HG03521 (cell line): ENCODE results near the gene ADAM12.
"Not testable (repeated sequence)": the region's sequence is repeated elsewhere in the genome, so short reads cannot be mapped to it uniquely, and the experiment has no call there.

Experiments used
- ATAC-seq: cut with Tn5 transposase; IDR thresholded peaks from one replicate; pipeline ENCODE4 v1.9.1; 2021; ENCODE audit warnings: mild to moderate bottlenecking, moderate library complexity; ENCODE audit not compliant: unreplicated experiment

ADAM12 gene

DNA sequence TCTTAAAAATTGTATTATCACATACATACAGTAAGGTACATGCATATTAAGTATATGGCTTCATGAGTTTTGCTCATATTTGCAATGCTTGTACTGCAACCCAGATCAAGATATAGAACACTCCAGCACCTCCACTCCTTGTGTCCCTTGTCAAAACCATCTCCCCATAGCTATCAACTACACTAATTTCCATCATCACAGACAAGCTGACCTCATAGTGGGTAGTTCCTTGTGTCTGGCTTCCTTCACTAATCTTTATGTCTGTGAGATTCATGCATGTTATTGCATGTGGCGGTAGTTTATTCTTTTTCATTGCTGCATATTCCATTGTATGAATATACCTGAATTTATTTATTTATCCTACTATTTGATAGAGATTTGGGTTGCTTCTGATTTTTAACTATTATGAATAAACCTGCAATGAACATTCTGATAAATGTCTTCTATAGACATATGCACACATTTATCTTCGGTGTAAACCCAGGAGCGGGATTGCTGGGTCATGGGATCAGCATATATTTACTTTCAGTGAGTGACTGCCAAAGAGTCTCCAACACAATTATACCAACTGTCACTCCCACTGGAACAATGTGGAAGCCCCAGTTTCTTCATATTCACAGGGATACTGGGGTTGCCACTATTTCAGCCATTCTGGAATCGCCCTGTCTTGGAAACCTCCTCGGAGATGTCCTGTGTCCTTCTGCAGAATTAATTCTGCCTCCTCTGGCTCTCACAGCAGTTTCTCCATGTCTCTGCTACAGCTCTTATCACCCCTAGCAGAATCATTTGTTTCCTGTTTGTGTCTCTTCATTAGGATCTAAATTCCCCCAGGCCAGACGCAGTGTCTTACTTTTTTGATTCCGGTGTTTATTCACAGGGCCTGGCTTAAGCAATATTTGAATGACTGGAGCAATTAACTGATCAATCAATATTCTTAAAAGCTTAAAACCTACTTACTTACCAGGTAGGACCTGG lies 14.7 kb upstream of the ADAM12 start:
- ATAC-seq, result no peak

DNA sequence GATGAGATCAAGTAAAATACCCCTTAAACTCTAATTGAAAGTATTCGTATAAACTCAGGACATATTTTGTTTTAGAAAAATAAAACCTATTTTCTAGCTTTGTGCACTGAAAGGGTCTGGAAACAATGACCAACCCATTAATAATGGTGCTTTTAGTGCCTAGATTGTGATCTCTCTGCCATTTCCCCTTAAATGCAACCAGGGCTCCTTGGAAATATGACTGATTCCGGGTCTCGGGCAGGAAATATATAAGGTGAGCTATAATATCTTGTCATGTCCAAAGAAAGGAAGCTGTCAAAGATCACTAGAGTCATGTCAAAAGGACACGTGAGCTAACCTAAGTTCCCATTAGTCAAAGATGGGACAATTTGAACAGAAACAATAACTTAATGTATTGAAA lies 12.4 kb upstream of the ADAM12 start:
- ATAC-seq, result no peak

DNA sequence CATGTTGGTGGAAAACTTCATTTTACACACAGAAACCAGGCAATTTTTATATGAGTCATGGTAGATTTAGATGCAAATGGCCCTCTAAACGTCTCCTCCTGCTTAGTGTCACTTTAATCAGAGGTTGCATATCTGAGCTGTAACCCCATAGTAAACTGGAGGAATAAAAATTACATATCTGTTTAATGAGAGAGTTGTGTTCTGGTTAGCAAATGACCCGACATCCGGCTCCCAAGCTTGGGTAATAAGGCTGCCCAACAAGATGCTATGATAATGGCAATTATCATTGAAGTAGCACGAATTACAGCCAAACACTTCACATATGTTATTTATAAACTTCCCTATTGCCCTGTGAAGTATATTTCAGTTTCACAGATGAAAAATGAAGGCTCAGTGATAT lies 10.6 kb upstream of the ADAM12 start:
- no peak for ATAC-seq

DNA sequence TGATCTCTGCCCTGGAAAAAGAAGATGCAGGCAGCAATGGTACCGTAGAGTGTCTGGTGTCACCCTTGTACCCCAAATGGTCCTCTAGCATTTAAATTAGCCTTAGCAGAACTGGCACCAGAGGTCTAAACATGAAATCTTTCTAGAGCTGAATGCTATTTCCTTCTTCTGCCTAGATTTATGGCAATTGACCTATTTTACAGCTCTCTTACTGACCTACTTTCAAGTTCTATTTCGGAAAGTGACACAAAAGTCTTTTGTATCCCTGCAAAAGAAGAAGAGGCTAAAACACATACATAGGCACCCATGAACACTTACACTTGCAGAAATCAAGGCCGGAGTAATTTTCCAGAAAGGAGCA lies 10.1 kb upstream of the ADAM12 start:
- ATAC-seq, result no peak

DNA sequence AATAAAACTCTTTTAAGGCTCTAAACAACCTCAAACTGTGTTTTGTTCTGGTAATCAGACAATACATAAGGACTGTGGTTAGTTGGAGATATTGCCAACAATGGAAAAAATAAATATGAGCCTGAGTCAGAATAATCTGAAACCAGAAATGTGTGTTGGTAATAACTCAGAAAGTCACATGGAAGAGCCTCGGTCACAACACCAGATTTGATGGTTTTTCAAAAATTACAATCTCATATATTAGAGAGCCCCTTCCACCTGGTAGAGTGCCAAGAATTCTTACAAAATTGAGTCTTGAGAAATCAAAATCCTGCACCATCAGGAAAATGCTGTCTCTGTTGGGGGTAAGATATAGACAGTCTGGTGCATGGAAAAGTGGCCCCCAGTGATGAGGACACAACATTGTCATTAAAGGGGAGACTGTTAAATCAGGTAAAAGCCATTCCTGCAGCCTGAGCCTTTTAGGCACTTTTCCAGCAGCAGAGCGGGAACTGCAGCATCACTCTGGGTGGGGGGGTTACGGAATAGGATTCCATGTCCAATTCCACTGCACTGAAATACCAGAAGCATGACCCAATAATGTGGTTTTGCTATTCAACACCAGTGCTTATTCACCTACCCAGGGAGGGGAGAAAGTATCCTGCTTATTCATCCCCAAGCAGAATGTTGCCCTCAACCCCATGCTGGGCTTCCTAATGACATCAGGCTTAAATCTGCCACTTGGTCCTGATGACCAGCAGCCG lies 9.5 kb upstream of the ADAM12 start:
- no peak for ATAC-seq

DNA sequence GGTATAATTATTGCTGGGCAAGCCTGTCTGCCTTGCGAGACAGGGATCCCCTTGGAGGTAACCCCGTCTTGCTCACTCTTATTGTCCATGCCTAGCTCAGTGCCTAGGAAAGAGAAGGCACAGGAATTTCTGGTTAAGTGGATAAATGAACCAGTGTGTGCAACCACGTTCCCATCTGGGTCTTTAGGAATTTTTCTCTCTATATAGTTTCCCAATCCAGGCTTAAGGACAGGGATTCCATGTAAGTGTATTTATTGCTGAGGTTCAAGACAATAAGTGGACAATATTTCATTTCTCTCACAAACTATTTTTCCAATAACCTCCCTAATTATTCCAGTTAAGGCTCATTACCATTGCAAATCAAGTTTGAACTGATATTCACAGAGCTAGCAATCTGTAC lies 8.9 kb upstream of the ADAM12 start:
- ATAC-seq, result no peak

DNA sequence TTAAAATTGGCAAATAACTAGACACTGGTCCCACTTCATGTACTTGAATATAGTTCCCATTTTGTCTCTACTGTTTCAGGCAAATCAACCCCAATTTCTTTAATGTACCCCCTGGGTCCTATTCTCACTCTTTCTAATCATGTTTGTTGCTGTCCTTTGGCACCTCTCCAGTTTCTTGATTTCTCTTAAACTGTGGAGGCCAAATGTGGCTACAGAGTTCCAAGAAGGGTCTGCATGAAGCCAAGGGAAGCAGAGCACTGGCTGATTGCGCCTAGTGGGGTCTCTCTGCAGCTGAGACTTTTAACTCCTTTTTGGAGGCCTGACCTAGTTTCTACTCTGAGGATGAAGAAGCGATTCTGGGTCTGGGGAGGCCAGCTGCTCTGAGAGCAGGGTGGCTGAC lies 6.7 kb upstream of the ADAM12 start:
- ATAC-seq, result no peak

DNA sequence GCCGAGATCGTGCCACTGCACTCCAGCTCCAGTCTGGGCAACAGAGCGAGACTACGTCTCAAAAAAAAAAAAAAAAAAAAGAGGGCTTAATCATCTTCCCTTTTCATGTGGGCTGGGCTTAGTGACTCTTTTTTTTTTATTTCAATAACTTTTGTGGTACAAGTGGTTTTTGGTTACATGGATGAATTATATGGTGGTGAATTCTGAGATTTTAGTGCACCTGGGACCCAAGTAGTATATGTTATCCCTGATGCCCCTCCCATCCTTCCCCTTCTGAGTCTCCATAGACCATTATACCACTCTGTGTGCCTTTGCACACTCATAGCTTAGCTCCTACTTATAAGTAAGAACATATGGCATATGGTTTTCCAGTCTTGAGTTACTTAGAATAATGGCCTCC lies 4.8 kb upstream of the ADAM12 start:
- no peak for ATAC-seq

DNA sequence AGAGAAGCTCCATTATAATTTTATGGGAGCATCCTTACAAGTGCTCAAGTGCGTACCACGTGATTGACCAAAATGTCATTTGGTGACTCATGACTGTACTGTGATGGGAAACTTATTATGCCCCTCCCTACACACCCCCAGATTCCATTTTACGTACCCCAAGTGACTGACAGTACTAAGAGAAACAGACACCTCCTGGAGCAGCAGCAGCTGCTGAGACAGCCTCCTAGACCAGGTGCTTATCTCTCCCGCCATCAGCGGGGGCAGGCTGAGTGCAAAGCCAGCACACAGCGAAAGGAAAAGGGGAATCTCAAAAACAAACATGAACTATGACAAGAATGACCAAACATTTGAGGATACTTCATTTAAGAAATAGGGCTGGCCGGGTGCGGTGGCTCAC lies 4.2 kb upstream of the ADAM12 start:
- ATAC-seq, result no peak

DNA sequence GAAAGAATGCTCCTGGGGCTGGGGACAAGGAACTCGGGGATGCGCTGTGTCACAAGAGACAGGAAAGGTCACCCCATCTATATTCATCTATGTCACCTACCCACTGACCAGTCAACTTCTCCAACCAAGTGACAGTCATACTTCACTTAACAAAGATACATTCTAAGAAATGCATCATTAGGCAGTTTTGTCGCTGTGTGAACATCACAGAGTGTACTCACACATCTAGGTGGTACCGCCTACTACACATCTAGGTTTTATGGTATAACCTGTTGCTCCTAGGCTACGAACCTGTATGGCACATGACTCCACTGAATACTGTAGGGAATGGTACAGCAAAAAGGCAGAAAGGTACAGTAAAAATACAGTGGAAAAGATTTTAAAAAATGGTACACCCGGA lies 3.8 kb upstream of the ADAM12 start:
- no peak for ATAC-seq

DNA sequence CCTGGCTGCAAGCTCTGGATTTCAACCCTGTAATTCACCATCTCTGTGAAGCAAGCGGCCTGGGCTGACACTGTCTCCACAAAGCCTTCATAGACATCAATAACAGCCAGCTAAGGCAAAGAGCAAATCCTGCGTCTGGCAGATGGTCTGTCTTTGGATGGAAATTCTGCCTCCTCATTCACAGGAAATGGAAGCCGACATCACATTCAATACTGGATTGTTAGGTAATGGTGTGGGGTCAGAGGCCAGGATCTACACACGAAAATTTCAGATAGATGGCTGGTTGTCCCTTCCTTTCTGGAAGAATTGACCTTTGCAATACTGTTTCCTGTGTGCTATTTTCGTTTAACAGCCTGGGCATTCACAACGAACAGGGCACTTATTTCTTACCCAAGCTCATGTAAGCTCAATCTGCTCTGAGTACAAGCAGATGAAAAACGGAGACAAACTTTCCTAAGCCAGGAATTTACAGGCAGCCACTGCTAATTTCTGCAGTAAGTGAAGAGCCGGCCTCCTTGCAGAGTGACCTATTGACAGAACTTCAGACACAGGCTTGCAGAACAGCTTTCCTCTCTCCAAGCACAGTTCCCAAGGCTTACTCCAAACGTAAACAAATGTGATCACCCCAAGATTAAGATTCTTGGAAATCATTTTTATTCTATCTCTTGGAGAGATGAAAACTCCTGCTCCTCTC lies 3.1 kb upstream of the ADAM12 start:
- ATAC-seq, result no peak

DNA sequence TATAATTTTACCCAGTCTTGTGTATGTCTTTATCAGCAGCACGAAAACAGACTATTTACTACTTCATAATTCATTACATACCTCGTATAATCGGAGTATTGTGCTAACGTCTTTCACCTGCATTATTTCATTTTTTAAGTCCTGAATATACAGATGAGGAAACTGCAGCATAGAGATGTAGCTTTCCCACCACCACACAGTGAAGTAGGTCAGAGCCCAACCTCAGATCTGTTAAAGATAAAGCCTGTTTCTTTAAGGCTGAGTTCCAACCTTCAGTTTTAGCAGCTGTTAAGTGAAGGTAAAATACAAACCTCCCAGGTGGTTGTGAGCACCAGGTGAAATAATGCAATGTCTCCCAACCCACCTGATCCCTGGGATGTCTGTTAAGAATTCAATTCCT lies 2.0 kb upstream of the ADAM12 start:
- ATAC-seq, result no peak

DNA sequence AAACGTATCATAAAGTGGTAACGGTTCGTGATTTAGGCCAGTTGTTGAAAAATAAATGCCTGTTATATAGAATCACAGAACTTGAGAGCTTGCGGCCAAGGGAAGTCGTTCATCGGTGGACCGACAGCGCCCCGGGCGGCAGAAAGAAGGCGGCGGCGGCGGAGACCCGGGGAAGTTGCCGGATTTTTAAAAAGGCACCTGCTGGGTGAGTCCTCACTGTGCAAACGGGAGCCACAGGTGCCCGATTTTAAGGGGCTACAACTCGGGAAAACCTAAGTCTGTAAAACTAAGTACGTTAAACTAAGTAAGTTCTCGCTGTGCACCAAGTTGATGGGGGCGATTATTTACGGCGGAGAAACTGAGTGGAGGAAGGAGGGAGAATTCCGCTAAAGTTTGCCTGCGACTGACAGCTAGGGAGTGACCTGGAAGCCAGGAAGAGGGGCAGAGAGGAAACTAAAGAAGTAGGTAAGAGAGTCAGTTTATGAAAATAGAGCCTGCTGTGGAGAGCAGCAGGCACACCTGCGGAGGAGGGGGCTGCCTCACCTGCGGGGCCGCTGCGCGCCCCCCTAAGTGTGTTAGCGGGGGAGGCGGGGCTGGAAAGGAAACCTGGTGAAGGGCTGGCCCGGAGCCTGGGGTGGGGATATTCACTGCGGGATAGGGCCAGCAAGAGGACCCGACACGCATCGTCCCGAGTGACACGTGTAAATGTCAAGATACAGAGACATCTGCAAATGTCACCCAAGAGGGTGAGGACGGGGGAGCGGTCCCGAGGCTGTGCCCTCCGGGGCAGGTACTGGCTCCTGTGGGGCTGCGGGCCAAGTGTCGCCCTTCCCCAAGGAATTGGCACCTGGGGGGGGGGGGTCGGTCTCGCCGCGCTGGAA lies 996 bp downstream of the ADAM12 start:
- no peak for ATAC-seq

DNA sequence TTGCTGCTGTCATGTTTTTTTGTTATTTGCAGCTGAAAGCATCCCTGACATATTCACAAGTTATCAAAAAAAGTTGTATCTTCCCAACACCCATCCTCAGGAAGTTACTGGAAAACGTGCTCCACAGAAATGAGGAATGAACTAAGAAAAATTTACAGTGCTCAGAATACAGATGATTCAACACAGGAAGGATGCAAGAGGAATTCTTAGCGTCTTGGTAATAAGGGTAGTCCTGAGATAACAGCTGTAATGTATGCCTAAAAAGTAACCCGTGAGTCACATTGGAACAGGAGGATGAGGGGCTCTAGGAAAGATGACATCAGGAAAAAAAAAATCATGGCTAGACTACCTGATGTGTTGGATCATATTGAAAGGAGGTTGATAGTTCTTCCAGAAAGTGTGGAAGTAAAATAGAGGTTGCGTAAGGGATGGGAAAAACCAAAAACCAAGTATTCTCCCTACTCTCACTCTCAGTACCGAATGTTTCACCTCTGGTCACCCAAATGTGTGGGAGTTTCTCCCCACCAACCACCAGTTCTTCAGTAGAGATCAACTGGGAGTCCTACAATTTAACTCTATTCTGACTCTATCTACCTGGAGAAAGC lies 3.9 kb downstream of the ADAM12 start:
- ATAC-seq, result no peak

DNA sequence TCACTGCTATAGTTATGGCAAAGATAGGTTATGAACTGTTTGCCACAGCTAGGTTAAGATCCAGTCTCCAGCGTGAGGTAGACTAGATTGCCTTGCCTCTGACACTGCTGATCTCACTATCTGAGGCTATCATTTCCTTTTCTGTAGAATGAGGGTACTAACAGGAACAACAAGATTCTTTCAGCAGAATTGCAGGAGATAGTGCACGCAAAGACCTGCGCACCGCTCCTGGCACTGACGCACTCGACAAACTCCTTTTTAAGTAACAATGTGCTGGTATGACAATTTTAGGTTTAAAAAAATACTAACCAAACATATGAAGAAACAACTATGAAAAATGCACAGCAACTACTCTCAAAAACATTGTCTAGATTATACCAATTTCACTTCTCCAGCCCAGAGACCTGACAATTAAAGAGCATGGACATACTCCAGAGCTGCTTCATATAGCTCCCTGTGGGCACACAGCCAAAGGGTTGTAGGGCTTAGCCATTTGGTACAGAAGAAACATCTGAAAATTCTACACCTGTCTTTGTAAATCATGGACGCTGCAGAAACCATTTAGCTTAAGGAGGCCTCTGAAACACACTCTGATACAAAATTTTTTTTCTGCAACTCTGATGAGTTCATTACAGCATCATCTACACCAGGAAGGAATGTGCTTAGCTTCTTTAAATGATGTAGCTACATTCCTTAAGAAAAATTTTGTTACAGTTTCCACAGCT lies 7.8 kb downstream of the ADAM12 start:
- no peak for ATAC-seq

DNA sequence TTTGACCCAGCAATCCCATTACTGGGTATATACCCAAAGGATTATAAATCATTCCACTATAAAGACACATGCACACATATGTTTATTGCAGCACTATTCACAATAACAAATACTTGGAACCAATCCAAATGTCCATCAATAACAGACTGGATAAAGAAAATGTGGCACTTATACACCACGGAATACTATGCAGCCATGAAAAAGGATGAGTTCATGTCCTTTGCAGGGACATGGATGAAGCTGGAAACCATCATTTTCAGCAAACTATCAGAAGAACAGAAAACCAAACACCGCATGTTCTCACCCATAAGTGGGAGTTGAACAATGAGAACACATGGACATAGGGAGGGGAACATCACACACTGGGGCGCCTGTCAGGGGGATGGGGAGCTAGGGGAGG lies 9.1 kb downstream of the ADAM12 start:
- ATAC-seq, result not testable (repeated sequence)

DNA sequence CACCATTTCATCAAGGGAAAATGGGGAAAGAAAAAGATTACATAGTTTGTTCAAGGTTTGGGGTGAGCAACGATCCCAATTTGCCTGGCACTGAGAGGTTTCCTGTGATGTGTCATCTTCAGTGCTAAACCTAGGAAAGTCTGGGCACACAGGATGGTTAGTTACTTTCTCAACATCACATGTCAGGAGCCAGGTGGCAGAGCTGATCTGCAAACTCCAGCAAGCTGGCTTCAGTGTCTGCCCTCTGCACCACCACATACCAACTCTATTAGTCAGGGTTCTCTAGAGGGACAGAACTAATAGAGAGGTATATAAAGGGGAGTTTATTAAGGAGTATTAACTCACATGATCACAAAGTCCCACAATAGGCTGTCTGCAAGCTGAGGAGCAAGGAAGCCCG lies 11.3 kb downstream of the ADAM12 start:
- no peak for ATAC-seq

DNA sequence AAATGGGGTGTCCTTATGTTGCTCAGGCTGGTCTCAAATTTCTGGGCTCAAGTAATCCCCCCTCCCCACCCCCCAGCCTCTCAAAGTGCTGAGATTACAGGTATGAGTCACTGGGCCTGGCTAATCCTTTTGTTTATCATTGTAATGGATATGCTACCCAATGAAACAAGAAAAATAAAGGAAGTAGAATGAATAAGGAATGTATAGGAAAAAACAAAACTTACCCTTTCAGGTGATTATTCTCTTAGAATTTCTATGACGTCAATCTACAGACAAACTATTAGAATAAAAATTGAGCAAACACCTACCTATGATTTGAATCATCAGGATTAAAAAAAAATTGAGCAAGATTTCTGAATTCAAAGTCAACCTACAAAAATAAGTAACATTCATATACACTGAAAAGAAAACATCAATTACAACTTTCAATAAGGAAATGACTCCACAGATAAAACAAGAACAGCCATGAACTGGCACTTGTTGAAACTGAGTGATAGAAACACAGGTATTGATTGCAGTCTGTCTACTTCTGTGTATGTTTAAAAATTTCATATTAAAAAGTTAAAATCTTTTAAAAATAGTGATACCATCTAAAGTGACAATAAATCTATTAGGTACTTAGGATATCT lies 12.2 kb downstream of the ADAM12 start:
- ATAC-seq, result no peak

DNA sequence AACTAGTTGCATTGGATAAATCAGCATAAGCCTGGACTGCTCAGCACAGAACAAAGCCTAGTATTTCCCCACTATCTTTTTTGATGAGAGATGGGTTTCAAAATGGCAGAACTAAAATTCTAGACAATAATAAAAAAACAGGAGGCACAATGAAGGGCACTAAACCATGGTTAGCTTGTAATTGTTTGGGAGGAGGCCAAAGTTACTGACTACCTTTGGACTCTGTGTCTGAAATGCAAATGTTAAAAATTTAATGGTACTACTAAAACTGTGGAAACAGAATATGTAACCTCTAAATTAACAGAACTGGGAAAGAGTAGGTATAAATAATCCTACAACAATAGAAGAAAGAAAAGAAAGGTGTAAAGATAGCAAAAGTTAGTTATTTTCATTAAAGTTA lies 13.0 kb downstream of the ADAM12 start:
- no peak for ATAC-seq
